ENCODE measurements around the gene EVPL.
"Not testable (repeated sequence)": the region's sequence is repeated elsewhere in the genome, so short reads cannot be mapped to it uniquely, and the experiment has no call there.

The EVPL gene

DNA sequence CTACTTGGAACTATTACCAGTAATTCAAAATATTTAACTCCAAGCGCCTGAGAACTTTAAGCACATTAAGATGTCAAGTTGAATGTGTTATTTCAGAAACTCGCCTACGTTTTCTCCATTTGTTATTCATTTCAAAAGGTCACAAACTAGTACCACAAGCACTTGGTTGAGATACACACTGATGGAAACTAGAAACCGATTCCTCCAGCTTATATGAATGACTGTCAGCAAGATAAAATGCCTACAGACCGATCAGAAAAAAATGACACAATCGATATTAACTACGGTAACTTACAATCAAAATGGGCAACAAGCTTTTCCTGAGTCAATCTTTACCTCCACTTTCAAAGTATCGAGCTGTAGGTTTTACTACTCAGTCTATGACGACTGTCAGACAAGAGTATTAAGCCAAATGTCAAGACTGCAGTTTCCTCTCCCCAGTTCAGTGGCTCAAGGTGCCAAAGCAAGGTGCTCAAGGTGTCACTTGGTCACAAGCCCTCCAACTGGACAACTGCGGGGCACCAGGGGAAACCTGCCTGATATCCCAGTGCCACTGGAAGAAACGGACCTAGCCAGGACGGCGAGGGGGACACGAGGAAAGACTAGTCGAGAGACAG, 44.5 kb upstream of the EVPL start:
- POLR2A ChIA-PET (ENCODE audit: low non-redundant PET) = interaction anchor here (0.7 kb wide), 1 partner anchor 187 kb away, joined by 4 read pairs; no protein-coding TSS in a partner anchor
- CTCF ChIA-PET = interaction anchor here (1.2 kb wide), 1 partner anchor 208 kb away, joined by 5 read pairs; no protein-coding TSS in a partner anchor
- peak overlapping the region; percentile 82 for H3K27ac ChIP-seq
- no peak for DNase-seq (ENCODE audit: low spot score)
- TF ChIP-seq, protein P1, sequence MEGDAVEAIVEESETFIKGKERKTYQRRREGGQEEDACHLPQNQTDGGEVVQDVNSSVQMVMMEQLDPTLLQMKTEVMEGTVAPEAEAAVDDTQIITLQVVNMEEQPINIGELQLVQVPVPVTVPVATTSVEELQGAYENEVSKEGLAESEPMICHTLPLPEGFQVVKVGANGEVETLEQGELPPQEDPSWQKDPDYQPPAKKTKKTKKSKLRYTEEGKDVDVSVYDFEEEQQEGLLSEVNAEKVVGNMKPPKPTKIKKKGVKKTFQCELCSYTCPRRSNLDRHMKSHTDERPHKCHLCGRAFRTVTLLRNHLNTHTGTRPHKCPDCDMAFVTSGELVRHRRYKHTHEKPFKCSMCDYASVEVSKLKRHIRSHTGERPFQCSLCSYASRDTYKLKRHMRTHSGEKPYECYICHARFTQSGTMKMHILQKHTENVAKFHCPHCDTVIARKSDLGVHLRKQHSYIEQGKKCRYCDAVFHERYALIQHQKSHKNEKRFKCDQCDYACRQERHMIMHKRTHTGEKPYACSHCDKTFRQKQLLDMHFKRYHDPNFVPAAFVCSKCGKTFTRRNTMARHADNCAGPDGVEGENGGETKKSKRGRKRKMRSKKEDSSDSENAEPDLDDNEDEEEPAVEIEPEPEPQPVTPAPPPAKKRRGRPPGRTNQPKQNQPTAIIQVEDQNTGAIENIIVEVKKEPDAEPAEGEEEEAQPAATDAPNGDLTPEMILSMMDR (conservative IDR thresholded peaks at IDR 0.05; ENCODE audit: low read depth) = no peak

DNA sequence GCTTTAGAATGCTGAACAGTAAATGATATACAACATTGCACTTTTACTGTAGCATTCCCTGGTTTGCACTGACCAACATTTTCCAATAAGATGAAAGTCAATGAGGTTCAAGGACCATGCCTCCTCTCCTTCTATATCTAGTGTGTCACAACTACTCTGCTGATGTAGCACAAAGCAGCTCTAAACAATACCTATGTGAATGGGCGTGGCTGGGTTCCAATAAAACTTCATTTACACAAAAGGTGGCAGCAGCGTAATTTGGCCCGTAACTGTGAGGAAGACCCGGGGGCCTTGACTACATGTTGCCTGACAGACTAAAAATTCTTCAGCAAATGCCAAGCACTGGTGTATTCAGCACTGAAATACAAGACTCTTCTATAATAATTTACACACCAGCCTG, 38.7 kb upstream of the EVPL start:
- no peak for DNase-seq (ENCODE audit: low spot score)
- ChIA-PET CTCF (no interaction called here), POLR2A (ENCODE audit: low non-redundant PET) (no interaction called here)
- no peak overlapping the region for H3K27ac ChIP-seq
- TF ChIP-seq, protein P1 (conservative IDR thresholded peaks at IDR 0.05; ENCODE audit: low read depth) = no peak

DNA sequence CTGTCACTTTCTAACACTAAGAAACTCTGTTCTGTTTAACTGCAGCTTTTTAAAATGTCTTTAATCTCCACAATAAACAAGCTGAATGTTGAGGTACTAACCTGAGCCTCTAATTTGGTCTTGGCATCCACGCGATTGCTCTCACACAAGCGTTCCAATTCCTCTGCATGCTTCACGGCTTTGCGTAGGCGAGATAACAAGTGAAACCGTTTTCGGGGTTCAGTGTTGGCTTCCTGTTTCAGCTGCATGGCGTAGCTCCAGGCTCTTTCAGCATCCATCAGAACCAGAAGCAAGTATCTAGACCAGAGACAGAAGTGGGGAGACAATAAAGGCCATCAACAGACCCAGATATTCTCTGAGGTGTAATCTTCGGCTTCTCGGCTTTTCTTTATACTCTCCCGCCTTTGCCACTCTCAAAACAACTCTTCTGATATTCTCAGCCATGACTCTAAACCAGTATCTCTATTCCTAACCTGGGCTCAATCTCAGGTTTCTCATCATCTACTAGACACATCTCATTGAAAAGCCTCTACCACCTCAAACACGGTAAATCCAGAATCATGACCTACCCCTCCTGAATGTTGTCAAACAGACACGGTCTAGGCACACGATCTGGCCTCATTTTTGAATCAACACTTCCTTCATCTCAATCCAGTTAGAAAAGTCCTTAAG, 36.9 kb upstream of the EVPL start:
- CTCF ChIA-PET = interaction anchor here (0.6 kb wide), 2 partner anchors 22 to 341 kb away, joined by 3 read pairs; no protein-coding TSS in a partner anchor
- no peak for DNase-seq (ENCODE audit: low spot score)
- POLR2A ChIA-PET (ENCODE audit: low non-redundant PET) = interaction anchor here (0.6 to 0.7 kb wide), 2 partner anchors 9 to 11 kb away, joined by 3 to 5 read pairs; partner anchors contain the start of gene SRP68

DNA sequence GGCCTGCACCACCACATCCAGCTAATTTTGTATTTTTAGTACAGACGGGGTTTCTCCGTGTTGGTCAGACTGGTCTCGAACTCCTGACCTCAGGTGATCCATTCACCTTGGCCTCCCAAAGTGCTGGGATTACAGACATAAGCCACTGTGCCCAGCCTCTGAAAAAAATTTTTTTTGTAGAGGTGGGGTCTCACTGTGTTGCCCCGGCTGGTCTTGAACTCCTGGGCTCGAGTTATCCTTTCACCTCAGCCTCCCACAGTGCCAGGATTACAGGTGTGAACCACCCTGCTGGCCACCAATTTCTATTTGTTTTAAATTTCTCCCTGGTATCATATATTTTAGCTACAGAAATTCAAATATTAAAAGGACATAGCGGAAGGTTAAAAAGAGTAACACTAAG, 31.2 kb upstream of the EVPL start:
- POLR2A ChIA-PET (ENCODE audit: low non-redundant PET); H3K27ac ChIP-seq; DNase-seq (ENCODE audit: low spot score): not testable (repeated sequence)
- CTCF ChIA-PET = interaction anchor here (0.7 to 3.3 kb wide), 3 partner anchors 32 to 153 kb away, joined by 3 to 20 read pairs (median 3); no protein-coding TSS in a partner anchor

More for the DNA sequence above, 36.9 kb upstream of the EVPL start:
- no peak overlapping the region for H3K27ac ChIP-seq
- TF ChIP-seq, protein P1 (conservative IDR thresholded peaks at IDR 0.05; ENCODE audit: low read depth) = no peak

DNA sequence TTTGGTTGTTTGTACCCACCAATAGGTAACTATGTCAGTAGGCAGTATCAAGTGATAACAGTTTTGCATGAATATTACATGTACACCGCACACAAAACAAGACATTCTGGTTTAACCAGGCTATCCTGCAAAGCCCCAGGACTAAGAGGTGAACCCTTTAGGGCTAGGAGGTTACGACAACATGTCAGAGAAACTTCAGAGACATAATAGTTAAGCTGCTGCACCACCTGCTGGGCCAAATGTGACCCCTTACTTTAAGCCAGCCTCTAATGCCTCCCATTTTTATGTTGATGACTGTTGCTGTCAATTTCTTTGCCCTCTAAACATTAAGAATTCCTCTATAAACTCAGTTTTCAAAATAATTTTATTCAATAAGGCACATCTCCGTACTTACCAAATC, 29.8 kb upstream of the EVPL start:
- TF ChIP-seq, protein P1 (conservative IDR thresholded peaks at IDR 0.05; ENCODE audit: low read depth) = no peak
- DNase-seq (ENCODE audit: low spot score) = no peak
- CTCF ChIA-PET = interaction anchor here (3.3 kb wide), 1 partner anchor 43 kb away, joined by 20 read pairs; no protein-coding TSS in a partner anchor
- POLR2A ChIA-PET (ENCODE audit: low non-redundant PET) = no interaction called here
- H3K27ac ChIP-seq = no peak overlapping the region

DNA sequence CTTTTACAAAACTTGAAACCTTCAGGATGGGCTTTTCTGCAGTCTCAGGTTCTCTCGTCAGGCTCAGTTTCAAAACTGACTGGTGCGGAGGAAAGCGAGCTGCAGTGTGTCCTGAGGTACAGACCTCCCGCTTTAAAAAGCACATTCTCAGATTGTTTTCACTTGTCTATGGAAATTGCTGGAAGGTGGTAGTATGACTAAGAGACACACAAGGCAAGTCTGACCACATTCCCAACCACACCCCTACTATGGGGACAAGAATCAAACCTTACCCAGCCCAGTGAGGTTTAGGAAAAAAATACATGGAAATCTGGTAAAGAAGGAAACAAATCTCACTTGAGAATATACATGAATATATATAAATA, 27.0 kb upstream of the EVPL start:
- CTCF ChIA-PET = interaction anchor here (0.6 to 1.0 kb wide), 3 partner anchors 20 to 283 kb away, joined by 3 to 5 read pairs (median 5); no protein-coding TSS in a partner anchor
- peak; percentile 93 for DNase-seq (ENCODE audit: low spot score)
- POLR2A ChIA-PET (ENCODE audit: low non-redundant PET) = interaction anchor here (0.5 kb wide), 1 partner anchor 100 kb away, joined by 3 read pairs; no protein-coding TSS in a partner anchor

More for the DNA sequence above, 27.0 kb upstream of the EVPL start:
- TF ChIP-seq, protein P1 (conservative IDR thresholded peaks at IDR 0.05; ENCODE audit: low read depth) = no peak
- H3K27ac ChIP-seq = peak overlapping the region; percentile 57
